Measurements from ENCODE around the gene GRIN3A.

GRCh38 chr9:101668421-101668820 is 70.0 kb downstream of the GRIN3A start:
- TF ChIP-seq USF2 (IDR thresholded peaks at IDR 0.05; ENCODE audit: low read depth, low read length) (no peak), CTCF (conservative IDR thresholded peaks at IDR 0.05; ENCODE audit: low read depth, low read length) (no peak), CEBPB (IDR thresholded peaks at IDR 0.05; ENCODE audit: low read depth, low read length) (no peak), MXI1 (IDR thresholded peaks at IDR 0.05; ENCODE audit: borderline replicate concordance, low read depth, low read length) (no peak), POLR2A (IDR thresholded peaks at IDR 0.05; ENCODE audit: low read depth, low read length) (no peak), BHLHE40 (IDR thresholded peaks at IDR 0.05; ENCODE audit: low read depth, low read length) (no peak), RAD21 (IDR thresholded peaks at IDR 0.05; ENCODE audit: low read length) (no peak), RCOR1 (IDR thresholded peaks at IDR 0.05; ENCODE audit: insufficient replicate concordance, low read length) (no peak), ELK1 (IDR thresholded peaks at IDR 0.05; ENCODE audit: borderline replicate concordance, low read depth, low read length) (no peak)
